HUES48 (cell line): Measurements from ENCODE around the gene KCNB1.

Source experiments
- H3K27ac ChIP-seq: one replicate; pipeline ENCODE4 v1.7.0; 2013; ENCODE audit warnings: low read depth, low read length, inconsistent platforms
- H3K27me3 ChIP-seq: 2 replicates; pipeline ENCODE4 v1.6.1; 2013; ENCODE audit warnings: mild to moderate bottlenecking, low read length; ENCODE audit not compliant: control insufficient read depth, insufficient read depth
- H3K36me3 ChIP-seq: 2 replicates; pipeline ENCODE4 v1.6.1; 2013; ENCODE audit warnings: low read length; ENCODE audit not compliant: control insufficient read depth, insufficient read depth
- H3K4me1 ChIP-seq: 2 replicates; pipeline ENCODE4 v1.6.1; 2013; ENCODE audit warnings: mild to moderate bottlenecking, low read length; ENCODE audit not compliant: control insufficient read depth, insufficient read depth
- H3K4me3 ChIP-seq: 2 replicates; pipeline ENCODE4 v1.5.1; 2013; ENCODE audit warnings: mild to moderate bottlenecking, low read depth, low read length
- H3K9ac ChIP-seq: 2 replicates; pipeline ENCODE4 v1.6.1; 2013; ENCODE audit warnings: mild to moderate bottlenecking, low read depth, low read length, moderate library complexity
- H3K9me3 ChIP-seq: 2 replicates; pipeline ENCODE4 v1.6.1; 2013; ENCODE audit warnings: low read length; ENCODE audit not compliant: control insufficient read depth, insufficient read depth

Gene KCNB1

GRCh38 chr20:49456646-49457045 lies 25.8 kb downstream of the KCNB1 start:
- Histone ChIP-seq H3K36me3 (no peaks in the 10 kb centered on the region), H3K9me3 (no peaks in the 10 kb centered on the region), H3K27me3 (no peaks in the 10 kb centered on the region), H3K4me3 (no peak overlapping the region), H3K9ac (no peak overlapping the region), H3K4me1 (no peaks in the 10 kb centered on the region), H3K27ac (no peak overlapping the region)

DNA sequence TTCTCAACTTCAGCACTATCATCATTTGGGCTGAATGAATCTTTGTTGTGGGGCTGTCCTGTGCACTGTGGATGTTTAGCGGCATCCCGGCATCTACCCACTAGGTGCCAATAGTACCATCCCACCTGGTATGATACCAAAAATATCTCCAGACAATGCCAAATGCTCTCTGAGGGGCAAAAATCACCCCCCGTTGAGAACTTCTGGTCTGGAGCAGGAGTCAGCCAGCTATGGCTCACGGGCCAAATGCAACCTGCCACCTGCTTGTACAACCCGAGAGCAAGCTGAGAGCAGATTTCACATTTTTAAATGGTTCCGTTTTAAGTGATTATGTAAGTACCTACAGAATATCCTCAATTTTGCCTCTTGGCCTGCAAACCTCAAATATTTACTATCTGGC lies 26.8 kb downstream of the KCNB1 start:
- Histone ChIP-seq H3K9me3 (no peaks in the 10 kb centered on the region), H3K27ac (no peak overlapping the region), H3K27me3 (no peaks in the 10 kb centered on the region), H3K4me1 (no peaks in the 10 kb centered on the region), H3K36me3 (no peaks in the 10 kb centered on the region), H3K9ac (no peak overlapping the region), H3K4me3 (no peak overlapping the region)

GRCh38 chr20:49452011-49452482 lies 30.4 kb downstream of the KCNB1 start:
- Histone ChIP-seq H3K9ac (no peak overlapping the region), H3K36me3 (no peaks in the 10 kb centered on the region), H3K4me3 (no peak overlapping the region), H3K27me3 (no peaks in the 10 kb centered on the region), H3K9me3 (no peaks in the 10 kb centered on the region), H3K27ac (no peak overlapping the region), H3K4me1 (peaks cover 20% of the 10 kb centered on the region; the same call in 1 of the 2 replicates)

- no peak overlapping the region for H3K27ac ChIP-seq
These were observed 32.2 kb downstream of the KCNB1 start for GRCh38 chr20:49450281-49450721.

DNA sequence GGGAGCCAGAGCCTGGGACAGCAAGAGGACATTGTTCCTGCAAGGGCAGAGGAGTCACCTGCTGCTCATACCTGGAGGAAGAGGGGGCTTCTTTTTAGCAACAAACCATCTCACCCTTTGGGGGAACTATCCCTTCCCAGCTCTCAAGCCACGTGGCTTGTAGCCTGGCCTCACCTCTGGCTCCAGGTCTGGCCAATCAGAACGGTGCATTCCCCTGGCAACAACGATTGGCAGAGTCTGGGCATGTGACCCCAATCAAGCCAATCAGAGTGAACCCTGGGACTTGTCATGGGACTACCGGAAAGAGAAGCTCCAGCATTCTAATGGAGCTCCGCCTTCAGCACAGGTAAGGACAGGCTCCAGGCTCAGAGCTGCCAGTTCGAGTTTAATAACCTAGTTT lies 33.6 kb downstream of the KCNB1 start:
- no peaks in the 10 kb centered on the region for H3K9me3 ChIP-seq
- H3K27me3 ChIP-seq = no peaks in the 10 kb centered on the region
- no peak overlapping the region for H3K9ac ChIP-seq
- H3K4me1 ChIP-seq = peaks cover 25% of the 10 kb centered on the region
- no peak overlapping the region for H3K4me3 ChIP-seq
- H3K36me3 ChIP-seq = no peaks in the 10 kb centered on the region
- no peak overlapping the region for H3K27ac ChIP-seq

More at GRCh38 chr20:49450281-49450721, 32.2 kb downstream of the KCNB1 start:
- no peak overlapping the region for H3K9ac ChIP-seq
- peaks cover 25% of the 10 kb centered on the region for H3K4me1 ChIP-seq
- no peaks in the 10 kb centered on the region for H3K27me3 ChIP-seq
- no peak overlapping the region for H3K4me3 ChIP-seq
- no peaks in the 10 kb centered on the region for H3K9me3 ChIP-seq
- H3K36me3 ChIP-seq = no peaks in the 10 kb centered on the region

DNA sequence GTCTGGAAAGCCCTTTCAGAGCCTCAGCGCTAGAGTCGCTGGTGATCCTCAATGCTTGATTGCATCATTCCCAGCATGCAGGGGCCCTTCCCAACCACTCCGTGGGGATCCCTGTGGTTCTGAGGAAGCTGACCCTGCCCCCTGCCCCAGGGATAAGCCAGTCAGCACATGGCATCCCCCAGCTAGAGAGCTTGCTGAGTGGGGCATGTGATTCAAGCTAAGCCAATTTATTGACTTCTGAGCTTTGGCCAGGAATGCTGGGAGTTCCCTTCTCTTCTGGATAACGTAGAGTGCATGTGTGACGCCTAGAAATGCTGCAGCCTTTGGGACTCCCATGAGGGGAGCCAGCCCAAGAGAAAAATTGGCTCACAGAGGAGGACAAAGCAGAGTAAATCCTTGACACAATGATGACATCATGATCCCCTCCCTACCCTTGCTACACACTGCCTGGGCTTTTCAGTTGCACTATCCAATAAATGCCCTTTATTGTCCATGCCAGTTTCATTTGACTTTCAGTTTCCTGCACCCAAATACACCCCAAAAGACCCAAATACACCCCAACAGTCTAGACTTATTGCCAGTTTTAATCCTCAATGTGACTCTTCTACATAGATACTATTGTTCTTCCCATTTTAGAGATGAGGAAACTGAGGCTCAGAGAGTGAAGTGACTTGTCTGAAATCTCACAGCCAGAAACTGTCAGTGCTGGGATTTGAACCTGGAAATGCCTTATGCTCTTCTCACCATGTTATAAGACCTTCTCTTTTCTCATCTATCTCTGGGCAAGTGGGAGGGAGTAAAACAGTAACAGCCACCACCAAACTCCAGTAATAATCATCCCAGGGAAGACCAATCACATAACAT lies 34.3 kb downstream of the KCNB1 start:
- Histone ChIP-seq H3K27ac (peak overlapping the region; percentile 36), H3K4me3 (no peak overlapping the region), H3K9me3 (no peaks in the 10 kb centered on the region), H3K4me1 (peaks cover 25% of the 10 kb centered on the region), H3K27me3 (no peaks in the 10 kb centered on the region), H3K9ac (no peak overlapping the region), H3K36me3 (no peaks in the 10 kb centered on the region)

GRCh38 chr20:49447364-49447763 lies 35.1 kb downstream of the KCNB1 start:
- H3K4me3 ChIP-seq = no peak overlapping the region
- H3K9ac ChIP-seq = no peak overlapping the region
- peaks cover 25% of the 10 kb centered on the region for H3K4me1 ChIP-seq
- no peaks in the 10 kb centered on the region for H3K27me3 ChIP-seq
- no peaks in the 10 kb centered on the region for H3K9me3 ChIP-seq
- peak overlapping the region; percentile 11 for H3K27ac ChIP-seq
- H3K36me3 ChIP-seq = no peaks in the 10 kb centered on the region

- Histone ChIP-seq H3K9me3 (no peaks in the 10 kb centered on the region), H3K36me3 (no peaks in the 10 kb centered on the region), H3K27ac (no peak overlapping the region), H3K4me1 (peaks cover 25% of the 10 kb centered on the region), H3K9ac (no peak overlapping the region), H3K27me3 (no peaks in the 10 kb centered on the region), H3K4me3 (no peak overlapping the region)
These were observed 35.7 kb downstream of the KCNB1 start for GRCh38 chr20:49446808-49447207.

GRCh38 chr20:49446080-49446479 lies 36.4 kb downstream of the KCNB1 start:
- H3K36me3 ChIP-seq = no peaks in the 10 kb centered on the region
- no peaks in the 10 kb centered on the region for H3K27me3 ChIP-seq

DNA sequence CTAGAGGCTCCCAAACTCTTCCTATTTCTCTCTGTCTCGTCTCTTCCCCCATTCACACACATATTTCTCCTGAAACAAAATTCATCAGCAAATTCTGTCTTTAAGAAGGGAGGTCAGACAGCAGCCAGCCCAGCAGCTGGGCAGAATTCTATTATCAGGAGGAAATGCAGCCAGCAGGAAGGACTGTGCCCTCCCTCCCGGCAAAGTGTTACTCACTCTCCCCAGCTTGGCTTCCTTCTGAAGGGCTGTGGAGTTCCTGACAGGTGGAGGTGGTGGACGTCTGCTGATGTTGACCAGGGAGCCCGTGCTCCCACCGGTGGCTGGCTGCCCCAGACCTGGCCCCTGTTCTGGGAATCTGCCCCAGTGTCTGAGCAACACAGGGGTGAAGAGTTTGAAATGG lies 37.3 kb downstream of the KCNB1 start:
- no peak overlapping the region for H3K9ac ChIP-seq
- H3K27me3 ChIP-seq = no peaks in the 10 kb centered on the region
- no peak overlapping the region for H3K4me3 ChIP-seq
- no peaks in the 10 kb centered on the region for H3K9me3 ChIP-seq
- H3K27ac ChIP-seq = no peak overlapping the region
- no peaks in the 10 kb centered on the region for H3K36me3 ChIP-seq
- H3K4me1 ChIP-seq = peaks cover 22% of the 10 kb centered on the region

More at GRCh38 chr20:49446080-49446479, 36.4 kb downstream of the KCNB1 start:
- H3K4me3 ChIP-seq = no peak overlapping the region
- peaks cover 25% of the 10 kb centered on the region for H3K4me1 ChIP-seq
- H3K9me3 ChIP-seq = no peaks in the 10 kb centered on the region
- no peak overlapping the region for H3K27ac ChIP-seq
- H3K9ac ChIP-seq = no peak overlapping the region

- Histone ChIP-seq H3K36me3 (no peaks in the 10 kb centered on the region), H3K4me3 (no peak overlapping the region), H3K27ac (no peak overlapping the region), H3K9me3 (no peaks in the 10 kb centered on the region), H3K9ac (no peak overlapping the region), H3K27me3 (no peaks in the 10 kb centered on the region), H3K4me1 (peaks cover 17% of the 10 kb centered on the region)
These were observed 37.9 kb downstream of the KCNB1 start for GRCh38 chr20:49444553-49444990.
